H9 (cell line): ENCODE measurements around the gene PNPLA6. TPM values are rescaled to one million over a fixed set of nuclear protein-coding genes. Genes with fewer than 3 reads are reported as not detected.

Experiments used
- DNase-seq: peaks from one replicate; pipeline ENCODE4 v3.0.0-alpha.2; 2017
- H2AFZ ChIP-seq: one replicate; pipeline ENCODE4 v1.6.1; 2013; ENCODE audit warnings: mild to moderate bottlenecking, low read length, control low read depth, moderate library complexity
- H2AK5ac ChIP-seq: 2 replicates; pipeline ENCODE4 v1.6.1; 2013; ENCODE audit warnings: low read length, control low read depth, mixed read lengths; ENCODE audit not compliant: insufficient read length
- H2BK120ac ChIP-seq: one replicate; pipeline ENCODE4 v1.6.1; 2013; ENCODE audit warnings: low read depth, mild to moderate bottlenecking, low read length, control low read depth, inconsistent platforms; ENCODE audit not compliant: poor library complexity, severe bottlenecking
- H2BK12ac ChIP-seq: 2 replicates; pipeline ENCODE4 v1.6.1; 2013; ENCODE audit warnings: low read length, control low read depth, mixed read lengths, low read depth; ENCODE audit not compliant: insufficient read length
- H2BK15ac ChIP-seq: 2 replicates; pipeline ENCODE4 v1.6.1; 2013; ENCODE audit warnings: low read depth, low read length, control low read depth
- H2BK20ac ChIP-seq: one replicate; pipeline ENCODE4 v1.6.1; 2013; ENCODE audit warnings: low read depth, mild to moderate bottlenecking, low read length, control low read depth, inconsistent platforms; ENCODE audit not compliant: poor library complexity, severe bottlenecking
- H2BK5ac ChIP-seq: 2 replicates; pipeline ENCODE4 v1.6.1; 2013; ENCODE audit warnings: low read length, control low read depth, mixed read lengths; ENCODE audit not compliant: insufficient read length
- H3K14ac ChIP-seq: 2 replicates; pipeline ENCODE4 v1.6.1; 2013; ENCODE audit warnings: low read length, control low read depth; ENCODE audit not compliant: insufficient read depth
- H3K18ac ChIP-seq: 2 replicates; pipeline ENCODE4 v1.6.1; 2013; ENCODE audit warnings: low read depth, mild to moderate bottlenecking, mixed read lengths, low read length, control low read depth; ENCODE audit not compliant: insufficient read length
- H3K23ac ChIP-seq: 2 replicates; pipeline ENCODE4 v1.6.1; 2013; ENCODE audit warnings: low read length, control low read depth, mixed read lengths, low read depth; ENCODE audit not compliant: insufficient read length
- H3K23me2 ChIP-seq: 2 replicates; pipeline ENCODE4 v1.6.1; 2013; ENCODE audit warnings: low read depth, mild to moderate bottlenecking, mixed read lengths, low read length, control low read depth; ENCODE audit not compliant: insufficient read length, poor library complexity, severe bottlenecking
- H3K27ac ChIP-seq: 2 replicates; pipeline ENCODE4 v1.5.1; 2013; ENCODE audit warnings: low read length, control low read depth, mixed read lengths, low read depth; ENCODE audit not compliant: insufficient read length
- H3K27me3 ChIP-seq: 2 replicates; pipeline ENCODE4 v1.6.1; 2013; ENCODE audit warnings: low read length, control low read depth, inconsistent platforms; ENCODE audit not compliant: insufficient read depth
- H3K4ac ChIP-seq: 2 replicates; pipeline ENCODE4 v1.6.1; 2013; ENCODE audit warnings: low read depth, mild to moderate bottlenecking, control low read depth, inconsistent platforms, low read length, moderate library complexity
- H3K4me1 ChIP-seq: 2 replicates; pipeline ENCODE4 v1.6.1; 2013; ENCODE audit warnings: low read length, control low read depth, inconsistent platforms; ENCODE audit not compliant: insufficient read depth
- H3K4me2 ChIP-seq: 2 replicates; pipeline ENCODE4 v1.6.1; 2013; ENCODE audit warnings: low read length, control low read depth, mixed read lengths; ENCODE audit not compliant: insufficient read length, insufficient read depth
- H3K56ac ChIP-seq: 2 replicates; pipeline ENCODE4 v1.6.1; 2013; ENCODE audit warnings: low read depth, mild to moderate bottlenecking, mixed read lengths, low read length, control low read depth; ENCODE audit not compliant: insufficient read length
- H3K79me1 ChIP-seq: 2 replicates; pipeline ENCODE4 v1.6.1; 2013; ENCODE audit warnings: low read depth, mild to moderate bottlenecking, moderate library complexity, low read length, control low read depth, inconsistent platforms; ENCODE audit not compliant: insufficient read depth, poor library complexity, severe bottlenecking
- H3K79me2 ChIP-seq: 2 replicates; pipeline ENCODE4 v1.6.1; 2013; ENCODE audit warnings: low read length, control low read depth, inconsistent platforms; ENCODE audit not compliant: insufficient read depth
- H3K9ac ChIP-seq: 2 replicates; pipeline ENCODE4 v1.6.1; 2013; ENCODE audit warnings: low read length, control low read depth, mixed read lengths; ENCODE audit not compliant: insufficient read length; ENCODE audit errors: extremely low read depth
- H3K9me3 ChIP-seq: one replicate; pipeline ENCODE4 v1.6.1; 2013; ENCODE audit warnings: low read depth, low read length, inconsistent platforms; ENCODE audit not compliant: control insufficient read depth
- H3T11ph ChIP-seq: one replicate; pipeline ENCODE4 v1.6.1; 2013; ENCODE audit warnings: mild to moderate bottlenecking, low read length, control low read depth, inconsistent platforms
- H4K20me1 ChIP-seq: one replicate; pipeline ENCODE4 v1.6.1; 2013; ENCODE audit not compliant: control insufficient read depth, insufficient read length, insufficient read depth
- H4K5ac ChIP-seq: 2 replicates; pipeline ENCODE4 v1.6.1; 2013; ENCODE audit warnings: low read depth, mild to moderate bottlenecking, mixed read lengths, low read length, control low read depth; ENCODE audit not compliant: insufficient read length
- H4K8ac ChIP-seq: replicated peaks from 2 replicates; pipeline ENCODE4 v1.6.1; 2013; ENCODE audit warnings: low read length, control low read depth, mixed read lengths, low read depth; ENCODE audit not compliant: insufficient read length
- H4K91ac ChIP-seq: 2 replicates; pipeline ENCODE4 v1.6.1; 2013; ENCODE audit warnings: low read depth, mild to moderate bottlenecking, moderate library complexity, mixed read lengths, low read length, control low read depth; ENCODE audit not compliant: insufficient read length
- H3K27ac Mint-ChIP-seq, 3 experiments: 2 replicates in 2 of 3; 3 replicates in 1 of 3; pipeline ENCODE4 v1.8.0; 2020 to 2021; ENCODE audit warnings: mixed read lengths in 3 of 3, mild to moderate bottlenecking in 1 of 3, moderate library complexity in 1 of 3
- H3K27me3 Mint-ChIP-seq: 2 replicates; pipeline ENCODE4 v1.8.0; 2021; ENCODE audit warnings: low read depth, mild to moderate bottlenecking, moderate library complexity, mixed read lengths
- H3K36me3 Mint-ChIP-seq, 3 experiments: 2 replicates in 2 of 3; 3 replicates in 1 of 3; pipeline ENCODE4 v1.8.0; 2020 to 2021; ENCODE audit warnings: low read depth in 3 of 3, mixed read lengths in 3 of 3; ENCODE audit not compliant: insufficient read depth in 1 of 3
- H3K4me1 Mint-ChIP-seq, 2 experiments: 2 replicates each; pipeline ENCODE4 v1.8.0; 2020; ENCODE audit warnings: mixed read lengths in 2 of 2
- H3K4me3 Mint-ChIP-seq, 2 experiments: 2 replicates in 1 of 2; 3 replicates in 1 of 2; pipeline ENCODE4 v1.8.0; 2020 to 2021; ENCODE audit warnings: mild to moderate bottlenecking in 2 of 2, mixed read lengths in 2 of 2, moderate library complexity in 1 of 2
- H3K9me3 Mint-ChIP-seq, 2 experiments: 2 replicates in 1 of 2; 3 replicates in 1 of 2; pipeline ENCODE4 v1.8.0; 2020; ENCODE audit warnings: mild to moderate bottlenecking in 2 of 2, mixed read lengths in 2 of 2, moderate library complexity in 1 of 2
- CTCF ChIP-seq: fragments of 200-600 bp; sonication (generic); conservative IDR thresholded peaks from 3 replicates; pipeline ENCODE4 v1.8.0; 2021; ENCODE audit warnings: antibody characterized with exemption, mild to moderate bottlenecking
- WGBS: extraction: QIAGEN DNeasy Blood & Tissue Kit; methylation state at CpG from one replicate; pipeline ENCODE4 v1.1.7; 2013; ENCODE audit warnings: missing lambda C conversion rate, low lambda C conversion rate, mixed read lengths; ENCODE audit not compliant: insufficient read length; ENCODE audit errors: extremely low coverage; 5-methylcytosine and 5-hydroxymethylcytosine counted together
- total RNA-seq: library from RNA; stranded (reverse); gene quantifications from 2 replicates; pipeline ENCODE4 v1.2.1, GENCODE V29; 2021

Gene PNPLA6
- total RNA-seq, 1 experiment from 2014 or later, result 130 TPM

- Histone ChIP-seq H4K91ac (no peak overlapping the region), H2BK15ac (no peak overlapping the region), H2BK20ac (no peak overlapping the region), H3K23ac (no peak overlapping the region), H3K27ac (no peak overlapping the region), H2BK5ac (no peak overlapping the region), H3K14ac (no peak overlapping the region), H3K18ac (no peak overlapping the region), H4K8ac (no peak overlapping the region), H2AFZ (no peak overlapping the region), H2BK12ac (no peak overlapping the region), H3K79me1 (peaks cover 5% of the 10 kb centered on the region), H4K5ac (no peak overlapping the region), H3K56ac (no peak overlapping the region), H2AK5ac (no peak overlapping the region), H3K27me3 (no peaks in the 10 kb centered on the region), H3K79me2 (no peaks in the 10 kb centered on the region), H3K23me2 (no peaks in the 10 kb centered on the region), H3K9ac (no peak overlapping the region), H3K4me1 (no peaks in the 10 kb centered on the region; the same call in 1 of the 2 replicates), H3K9me3 (no peaks in the 10 kb centered on the region), H2BK120ac (no peak overlapping the region), H4K20me1 (no peaks in the 10 kb centered on the region), H3K4ac (no peak overlapping the region), H3T11ph (no peak overlapping the region), H3K4me2 (no peak overlapping the region)
- Mint-ChIP-seq H3K4me1 (peaks cover 5 to 23% of the 10 kb centered on the region in 2 experiments), H3K4me3 (no peak overlapping the region), H3K27ac (no peak overlapping the region), H3K27me3 (peaks cover 1% of the 10 kb centered on the region; the same call in 1 of the 2 replicates), H3K36me3 (peaks cover 12 to 33% (median 33%) of the 10 kb centered on the region in 3 experiments), H3K9me3 (peaks cover 0 to 2% of the 10 kb centered on the region in 2 experiments; a peak in 1 of 5 replicates)
- no peak for DNase-seq
- TF ChIP-seq CTCF, result no peak
- no CpG with 5 or more reads among the region's 17 CpGs for WGBS
These were observed 70.8 kb downstream of the PNPLA6 start for GRCh38 chr19:7606289-7606688.
